Body of pancreas (tissue), 4 donors: ENCODE results near the gene RRM2. TPM values are rescaled to one million over a fixed set of nuclear protein-coding genes. Genes with fewer than 3 reads are reported as not detected.

ENCODE experiments used
- ATAC-seq: fragments of 150-250 bp; one replicate; pipeline ENCODE4 v1.9.1; 2016
- DNase-seq, 4 donors: peaks; one replicate each; pipeline ENCODE4 v3.0.0-alpha.2; 2019
- H3K27ac ChIP-seq, 4 donors: fragments of 200-600 bp; sonication (generic); 1 replicate in 3 of 4; 2 replicates in 1 of 4; pipeline versions ENCODE4 v1.5.1 to v1.6.1; 2016 to 2019; ENCODE audit warnings: mild to moderate bottlenecking in 1 of 4, mixed read lengths in 1 of 4, moderate library complexity in 1 of 4
- H3K27me3 ChIP-seq, 2 donors: fragments of 200-600 bp; sonication (generic); one replicate each; pipeline ENCODE4 v1.6.0; 2016; ENCODE audit warnings: mild to moderate bottlenecking in 1 of 2
- H3K36me3 ChIP-seq, 2 donors: fragments of 200-600 bp; sonication (generic); replicated peaks in 1 of 2; 2 replicates each; pipeline ENCODE4 v1.5.1; 2016; ENCODE audit warnings: low read depth in 2 of 2; ENCODE audit not compliant: insufficient read depth in 1 of 2
- H3K4me1 ChIP-seq: fragments of 200-600 bp; sonication (generic); one replicate; pipeline ENCODE4 v1.6.0; 2016
- H3K4me3 ChIP-seq, 2 donors: fragments of 200-600 bp; sonication (generic); 1 replicate in 1 of 2; 2 replicates in 1 of 2; pipeline ENCODE4 v1.5.1; 2016 to 2019
- H3K9me3 ChIP-seq, 3 donors: fragments of 200-600 bp; sonication (generic); 1 replicate in 2 of 3; 2 replicates in 1 of 3; pipeline ENCODE4 v1.5.1; 2016
- POLR2A ChIP-seq, 3 donors: fragments of 450-650 bp; IDR thresholded peaks; one replicate each; pipeline ENCODE4 v1.6.1; 2016; ENCODE audit warnings: antibody characterized with exemption in 3 of 3, mild to moderate bottlenecking in 2 of 3
- WGBS, 2 donors: methylation state at CpG; one replicate each; pipeline ENCODE4 v1.1.5; 2017; 5-methylcytosine and 5-hydroxymethylcytosine counted together
- intact Hi-C: fragments of 100-400 bp; cut with DNase I; formaldehyde crosslinking; loops from one replicate; pipeline ENCODE4 v1.15.1; 2023
- total RNA-seq, 2 donors: library from RNA; depleted of rRNA; stranded (reverse); fragments of >200 nt; gene quantifications; one replicate each; pipeline ENCODE4 v1.1.0, GENCODE V29; 2016
- TF ChIP-seq, protein P1 (sequence below), 7 experiments: fragments of 450-650 bp in 4 of 7; fragments of 200-600 bp in 3 of 7; sonication (generic) in 3 of 7; IDR thresholded peaks; one replicate each; pipeline ENCODE4 v1.5.1; 2016 to 2019; ENCODE audit warnings: antibody characterized with exemption in 7 of 7

The RRM2 gene
- total RNA-seq, 2 donors from 2014 or later: not detected

DNA sequence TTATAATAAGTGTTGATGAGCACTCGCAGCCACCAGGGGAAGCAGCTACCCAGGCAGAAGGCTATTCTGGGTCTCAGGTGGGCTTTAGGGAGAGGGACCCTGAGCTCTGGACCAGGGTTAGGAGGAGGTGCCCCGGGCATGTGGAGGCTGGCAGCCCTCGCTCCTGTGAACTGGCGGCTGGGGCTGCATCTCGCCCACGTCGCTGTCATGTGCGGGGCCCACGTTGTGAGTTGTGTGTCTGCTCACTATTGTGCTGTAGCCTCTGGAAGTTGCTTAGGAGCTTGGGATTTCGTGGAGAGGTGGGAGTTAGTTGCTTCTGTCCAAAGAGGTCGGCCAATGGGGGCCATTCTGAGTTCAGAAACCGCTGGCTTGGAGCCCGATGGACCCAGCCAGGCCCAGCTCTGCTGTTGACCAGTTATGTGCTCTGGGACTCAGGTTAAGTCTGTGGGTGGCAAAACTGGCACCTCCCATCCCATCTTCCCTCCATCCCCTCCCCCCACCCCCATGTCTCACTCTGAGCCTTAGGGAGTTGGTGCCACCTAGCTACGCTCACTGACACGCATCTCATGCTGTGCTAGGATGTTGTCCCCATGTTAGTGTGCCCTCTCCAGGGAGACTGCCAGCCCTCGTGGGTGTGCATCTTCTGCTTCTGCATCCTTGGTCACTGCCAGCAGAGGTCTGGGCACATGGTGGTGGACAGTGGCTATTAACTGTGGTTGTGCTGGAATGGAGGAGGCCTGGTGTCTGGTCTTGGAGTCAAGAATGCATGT lies 18.5 kb downstream of the RRM2 start:
- intact Hi-C loops: no loop called here
- H3K36me3 ChIP-seq: no peaks in the 10 kb centered on the region
- TF ChIP-seq, protein P1, sequence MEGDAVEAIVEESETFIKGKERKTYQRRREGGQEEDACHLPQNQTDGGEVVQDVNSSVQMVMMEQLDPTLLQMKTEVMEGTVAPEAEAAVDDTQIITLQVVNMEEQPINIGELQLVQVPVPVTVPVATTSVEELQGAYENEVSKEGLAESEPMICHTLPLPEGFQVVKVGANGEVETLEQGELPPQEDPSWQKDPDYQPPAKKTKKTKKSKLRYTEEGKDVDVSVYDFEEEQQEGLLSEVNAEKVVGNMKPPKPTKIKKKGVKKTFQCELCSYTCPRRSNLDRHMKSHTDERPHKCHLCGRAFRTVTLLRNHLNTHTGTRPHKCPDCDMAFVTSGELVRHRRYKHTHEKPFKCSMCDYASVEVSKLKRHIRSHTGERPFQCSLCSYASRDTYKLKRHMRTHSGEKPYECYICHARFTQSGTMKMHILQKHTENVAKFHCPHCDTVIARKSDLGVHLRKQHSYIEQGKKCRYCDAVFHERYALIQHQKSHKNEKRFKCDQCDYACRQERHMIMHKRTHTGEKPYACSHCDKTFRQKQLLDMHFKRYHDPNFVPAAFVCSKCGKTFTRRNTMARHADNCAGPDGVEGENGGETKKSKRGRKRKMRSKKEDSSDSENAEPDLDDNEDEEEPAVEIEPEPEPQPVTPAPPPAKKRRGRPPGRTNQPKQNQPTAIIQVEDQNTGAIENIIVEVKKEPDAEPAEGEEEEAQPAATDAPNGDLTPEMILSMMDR (IDR thresholded peaks at IDR 0.05): no peak
- no peak for TF ChIP-seq POLR2A (IDR thresholded peaks at IDR 0.05)
- DNase-seq: no peak
- H3K4me1 ChIP-seq: no peaks in the 10 kb centered on the region
- ATAC-seq: no peak
- H3K27me3 ChIP-seq: no peaks in the 10 kb centered on the region
- 83 to 96% methylated on average over 10 to 16 of the region's 16 CpGs for WGBS, 2 donors
- H3K27ac ChIP-seq: no peak overlapping the region
- H3K4me3 ChIP-seq: no peak overlapping the region
- no peaks in the 10 kb centered on the region for H3K9me3 ChIP-seq

DNA sequence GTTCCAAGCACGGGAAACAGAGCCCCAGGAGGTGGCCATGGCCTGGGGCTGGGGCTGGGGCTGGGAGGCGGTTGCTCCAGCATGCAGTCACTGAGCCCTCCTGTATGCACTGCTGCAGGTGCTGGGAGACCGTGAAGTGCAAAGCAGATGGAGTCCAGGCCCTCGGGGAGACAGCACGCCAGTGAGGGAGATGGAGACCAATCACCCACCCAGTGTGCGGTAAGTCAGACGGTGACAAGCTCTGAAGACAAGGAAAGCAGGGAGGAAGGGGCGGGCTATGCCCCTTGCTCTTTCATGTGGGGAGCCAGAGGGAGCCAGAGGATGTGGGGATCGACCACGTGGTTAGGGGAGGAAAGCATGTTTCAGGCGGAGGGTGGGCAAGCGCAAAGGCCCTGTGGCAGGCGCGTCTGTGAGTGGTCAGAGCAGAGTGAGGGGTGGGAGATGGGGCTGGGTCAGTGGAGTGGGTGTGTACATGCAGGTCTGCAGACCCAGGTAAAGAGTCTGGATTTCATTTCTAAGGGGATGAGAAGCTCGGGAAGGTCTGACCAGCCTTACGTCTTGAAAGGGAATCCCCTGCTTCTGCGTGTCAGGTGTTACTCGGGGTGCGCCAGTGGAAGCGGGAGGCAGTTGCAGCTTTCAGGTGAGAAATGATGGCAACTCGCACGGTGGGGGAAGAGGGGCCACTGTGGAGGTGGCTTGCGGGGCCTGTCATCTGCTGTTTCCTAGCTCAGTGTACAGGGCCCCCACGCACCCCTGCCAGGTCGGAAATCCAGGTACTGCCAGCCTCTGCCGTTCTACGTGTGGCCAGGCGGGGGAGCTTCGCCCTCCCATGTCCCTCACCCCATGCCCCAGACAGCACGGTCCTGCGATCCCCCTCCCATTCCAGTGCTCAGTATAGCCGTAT lies 19.4 kb downstream of the RRM2 start:
- no peak for TF ChIP-seq POLR2A (IDR thresholded peaks at IDR 0.05)
- TF ChIP-seq, protein P1 (IDR thresholded peaks at IDR 0.05): peak; percentile 44 to 87 (median 70)
- WGBS, 2 donors: 54 to 78% methylated on average over 22 to 32 of the region's 32 CpGs
- no peak overlapping the region for H3K27ac ChIP-seq
- no peaks in the 10 kb centered on the region for H3K9me3 ChIP-seq
- H3K4me1 ChIP-seq: no peaks in the 10 kb centered on the region
- intact Hi-C loops: no loop called here
- H3K36me3 ChIP-seq: no peaks in the 10 kb centered on the region
- peak; percentile 79 for ATAC-seq
- no peak overlapping the region for H3K4me3 ChIP-seq
- no peaks in the 10 kb centered on the region for H3K27me3 ChIP-seq
- peak; percentile 49 to 66 (median 54) for DNase-seq

DNA sequence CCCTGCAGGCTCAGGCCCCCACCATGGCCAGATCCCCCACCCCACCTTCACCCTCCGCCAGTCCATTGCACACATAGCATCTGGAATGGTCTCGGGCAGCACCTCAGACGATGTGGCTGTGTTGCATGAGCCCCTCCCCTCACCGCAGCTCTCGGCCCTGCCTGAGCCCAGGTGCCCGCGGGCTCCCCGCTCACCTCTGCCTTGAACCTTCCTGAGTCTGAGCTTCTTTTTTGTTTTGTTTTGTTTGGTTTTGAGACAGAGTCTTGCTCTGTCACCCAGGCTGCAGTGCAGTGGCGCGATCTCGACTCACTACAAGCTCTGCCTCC lies 20.1 kb downstream of the RRM2 start:
- ATAC-seq: no peak
- intact Hi-C loops: no loop called here
- no peak for DNase-seq
- H3K4me3 ChIP-seq: no peak overlapping the region
- TF ChIP-seq POLR2A (IDR thresholded peaks at IDR 0.05): no peak
- TF ChIP-seq, protein P1 (IDR thresholded peaks at IDR 0.05): no peak
- no peaks in the 10 kb centered on the region for H3K36me3 ChIP-seq
- no peaks in the 10 kb centered on the region for H3K27me3 ChIP-seq
- 88 to 90% methylated on average over 9 to 11 of the region's 11 CpGs for WGBS, 2 donors
- no peaks in the 10 kb centered on the region for H3K9me3 ChIP-seq
- H3K27ac ChIP-seq: no peak overlapping the region
- no peaks in the 10 kb centered on the region for H3K4me1 ChIP-seq

GRCh38 chr2:10144771-10145518 lies 22.4 kb downstream of the RRM2 start:
- 87 to 90% methylated on average over 16 of the region's 16 CpGs for WGBS, 2 donors
- DNase-seq (no peak), ATAC-seq (no peak)
- TF ChIP-seq, protein P1 (IDR thresholded peaks at IDR 0.05): no peak
- no peak for TF ChIP-seq POLR2A (IDR thresholded peaks at IDR 0.05)
- Histone ChIP-seq H3K36me3 (no peaks in the 10 kb centered on the region), H3K27ac (no peak overlapping the region), H3K9me3 (no peaks in the 10 kb centered on the region), H3K4me1 (no peaks in the 10 kb centered on the region), H3K27me3 (no peaks in the 10 kb centered on the region), H3K4me3 (no peak overlapping the region)
- intact Hi-C loops: no loop called here
